Astrocyte of the spinal cord (primary cell): ENCODE measurements around the gene PTPRN2.

Source experiments
- DNase-seq: peaks from one replicate; pipeline ENCODE4 v3.0.0; 2011; ENCODE audit warnings: low read depth, low spot score
- H3K4me3 ChIP-seq: 2 replicates; pipeline ENCODE4 v1.5.1; 2011; ENCODE audit warnings: low read depth, mild to moderate bottlenecking, low read length, moderate library complexity
- in situ Hi-C: cut with HindIII; loops from 2 replicates; pipeline ENCODE4 v1.10.0; 2017; ENCODE audit warnings: low sequenced_read_pairs
- TF ChIP-seq, protein P1 (sequence below): IDR thresholded peaks from 2 replicates; pipeline ENCODE4 v1.5.1; 2012; ENCODE audit warnings: low read depth, mild to moderate bottlenecking, low read length, inconsistent platforms

The PTPRN2 gene

DNA sequence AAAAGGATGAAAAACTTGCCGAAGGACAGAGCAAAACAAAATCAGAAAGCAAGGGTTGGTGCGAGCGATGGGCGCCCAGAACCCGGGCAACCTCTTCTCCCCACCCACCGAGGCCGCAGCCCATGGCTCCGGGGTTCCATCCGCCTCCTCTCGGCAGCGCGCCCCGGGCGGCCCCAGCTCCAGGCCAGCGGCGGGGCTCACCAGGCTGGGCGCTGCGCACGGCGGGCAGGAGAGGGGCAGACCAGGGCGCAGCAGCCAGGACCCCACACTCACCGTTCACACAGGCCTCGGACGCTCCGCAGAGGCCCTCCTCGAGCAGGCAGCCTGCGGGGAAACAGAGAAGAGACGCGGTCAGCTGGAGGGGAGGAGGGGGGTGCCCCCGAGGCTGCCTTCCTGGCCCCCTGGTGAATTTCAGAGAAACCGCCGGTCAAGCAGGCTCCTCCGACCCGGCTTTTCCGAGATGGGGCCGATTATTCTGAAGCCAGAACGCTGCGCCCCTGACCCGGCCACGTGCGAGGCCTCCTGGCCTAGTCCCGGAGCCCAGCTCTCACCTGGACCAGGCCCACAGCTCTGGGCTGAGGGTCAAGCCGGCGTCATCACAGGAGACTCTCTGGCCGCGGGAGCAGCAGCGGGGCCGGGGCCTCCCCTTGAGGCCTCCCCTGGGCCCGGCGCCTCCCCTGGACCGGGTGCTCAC, 98.0 kb downstream of the PTPRN2 start:
- DNase-seq, result no peak
- H3K4me3 ChIP-seq, result no peak overlapping the region
- in situ Hi-C loops, result no loop called here
- TF ChIP-seq, protein P1, sequence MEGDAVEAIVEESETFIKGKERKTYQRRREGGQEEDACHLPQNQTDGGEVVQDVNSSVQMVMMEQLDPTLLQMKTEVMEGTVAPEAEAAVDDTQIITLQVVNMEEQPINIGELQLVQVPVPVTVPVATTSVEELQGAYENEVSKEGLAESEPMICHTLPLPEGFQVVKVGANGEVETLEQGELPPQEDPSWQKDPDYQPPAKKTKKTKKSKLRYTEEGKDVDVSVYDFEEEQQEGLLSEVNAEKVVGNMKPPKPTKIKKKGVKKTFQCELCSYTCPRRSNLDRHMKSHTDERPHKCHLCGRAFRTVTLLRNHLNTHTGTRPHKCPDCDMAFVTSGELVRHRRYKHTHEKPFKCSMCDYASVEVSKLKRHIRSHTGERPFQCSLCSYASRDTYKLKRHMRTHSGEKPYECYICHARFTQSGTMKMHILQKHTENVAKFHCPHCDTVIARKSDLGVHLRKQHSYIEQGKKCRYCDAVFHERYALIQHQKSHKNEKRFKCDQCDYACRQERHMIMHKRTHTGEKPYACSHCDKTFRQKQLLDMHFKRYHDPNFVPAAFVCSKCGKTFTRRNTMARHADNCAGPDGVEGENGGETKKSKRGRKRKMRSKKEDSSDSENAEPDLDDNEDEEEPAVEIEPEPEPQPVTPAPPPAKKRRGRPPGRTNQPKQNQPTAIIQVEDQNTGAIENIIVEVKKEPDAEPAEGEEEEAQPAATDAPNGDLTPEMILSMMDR, result no peak

DNA sequence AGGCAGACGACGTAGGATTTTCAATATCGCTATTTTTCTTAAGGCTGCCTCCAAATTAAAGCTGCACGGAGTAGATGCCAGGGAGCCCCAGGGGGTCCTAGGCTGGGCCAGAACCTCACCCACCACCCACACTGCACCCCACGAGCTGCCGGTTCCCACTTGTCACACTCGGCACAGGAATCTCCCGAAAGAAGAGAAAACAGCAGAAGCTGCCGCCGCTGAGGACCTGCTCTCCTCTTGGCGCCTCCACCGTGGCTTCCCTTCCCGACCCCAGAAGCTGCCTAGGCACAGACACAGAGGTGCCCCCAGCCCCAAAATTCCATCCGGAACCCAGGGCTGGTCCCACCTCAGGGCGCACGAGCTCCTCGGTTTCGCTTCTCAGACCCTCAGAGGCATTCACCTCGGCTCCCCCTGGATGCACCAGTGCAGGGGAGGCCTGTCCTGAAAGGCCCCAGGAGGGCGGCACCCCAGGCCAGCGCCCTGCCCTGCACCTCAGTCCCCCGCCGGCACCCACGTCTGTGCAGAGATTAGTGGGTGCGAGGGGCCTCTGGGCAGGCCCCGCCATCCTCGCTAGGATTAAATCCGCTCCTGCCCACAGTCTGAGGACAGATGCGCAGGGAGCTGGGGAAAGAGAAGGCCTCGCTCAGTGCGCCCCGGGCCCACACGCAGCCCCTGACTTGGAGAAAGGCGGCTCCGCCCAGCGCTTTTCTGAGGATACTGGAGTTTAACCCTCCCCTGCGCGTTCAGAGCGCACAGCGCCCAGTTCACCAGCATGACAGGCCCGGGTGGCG, 99.2 kb downstream of the PTPRN2 start:
- no peak overlapping the region for H3K4me3 ChIP-seq
- in situ Hi-C loops, result no loop called here
- TF ChIP-seq, protein P1, result no peak
- DNase-seq, result no peak

DNA sequence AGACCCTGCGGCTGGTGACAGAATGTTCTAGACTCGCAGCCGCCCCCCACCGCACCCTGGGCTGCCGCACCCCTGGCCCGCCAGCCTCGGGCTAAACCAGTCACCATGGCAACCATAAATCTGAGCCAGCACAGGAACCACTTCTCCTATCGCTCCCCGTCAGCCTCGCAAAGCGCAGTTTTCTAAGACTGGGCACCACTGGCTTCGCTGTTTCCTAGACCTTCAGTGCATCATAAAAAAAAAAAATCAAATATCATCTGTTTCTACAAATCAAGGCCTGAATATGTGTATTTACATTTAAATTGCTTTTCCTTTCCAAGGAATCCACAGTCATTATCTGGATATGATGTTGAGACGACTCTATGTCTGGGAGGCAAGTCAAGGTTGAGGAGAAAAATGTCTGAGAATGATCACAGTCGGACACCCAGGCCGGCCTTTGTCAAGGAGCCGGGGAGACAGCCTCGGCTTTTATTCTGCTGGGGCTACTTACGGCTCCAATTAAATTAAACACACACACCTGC, 99.9 kb downstream of the PTPRN2 start:
- in situ Hi-C loops, result no loop called here
- DNase-seq, result no peak
- TF ChIP-seq, protein P1, result no peak
- no peak overlapping the region for H3K4me3 ChIP-seq

GRCh38 chr7:158486919-158487318, 100.7 kb downstream of the PTPRN2 start:
- in situ Hi-C loops, result no loop called here
- TF ChIP-seq, protein P1, result no peak
- no peak for DNase-seq
- H3K4me3 ChIP-seq, result no peak overlapping the region

GRCh38 chr7:158484801-158485531, 102.7 kb downstream of the PTPRN2 start:
- in situ Hi-C loops, result no loop called here
- no peak overlapping the region for H3K4me3 ChIP-seq
- DNase-seq, result no peak
- TF ChIP-seq, protein P1, result no peak

DNA sequence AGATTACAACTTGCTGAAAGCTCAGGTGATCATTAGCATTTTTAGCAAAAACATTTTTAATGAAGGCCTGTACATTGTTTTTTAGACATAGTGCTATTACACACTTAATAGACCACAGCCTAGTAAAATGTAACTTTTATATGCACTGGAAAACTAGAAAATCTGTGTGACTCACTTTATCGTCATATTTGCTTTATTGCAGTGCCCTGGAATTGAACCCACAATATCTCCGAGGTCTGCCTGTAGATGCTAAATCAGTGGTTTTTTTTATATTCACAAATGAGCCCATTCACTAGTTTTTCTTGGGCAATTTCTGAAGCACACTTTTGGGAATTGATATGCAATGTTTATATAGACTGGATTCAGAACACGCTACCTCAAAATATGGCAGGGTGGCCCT, 105.1 kb downstream of the PTPRN2 start:
- TF ChIP-seq, protein P1, result no peak
- in situ Hi-C loops, result no loop called here
- no peak for DNase-seq
- no peak overlapping the region for H3K4me3 ChIP-seq
